LNCAP (cell line): ENCODE results near the gene BBS2.

Experiments used
- CTCF ChIP-seq: fragments of 450-650 bp; IDR thresholded peaks from 2 replicates; pipeline ENCODE4 v1.5.1; 2017; ENCODE audit warnings: mild to moderate bottlenecking

The BBS2 gene

GRCh38 chr16:56470232-56470631, 49.6 kb downstream of the BBS2 start:
- TF ChIP-seq CTCF, result no peak

GRCh38 chr16:56469748-56470147, 50.1 kb downstream of the BBS2 start:
- TF ChIP-seq CTCF, result no peak

GRCh38 chr16:56468800-56469199, 51.0 kb downstream of the BBS2 start:
- TF ChIP-seq CTCF, result no peak

GRCh38 chr16:56466344-56466743, 53.5 kb downstream of the BBS2 start:
- TF ChIP-seq CTCF, result no peak

GRCh38 chr16:56463153-56463552, 56.7 kb downstream of the BBS2 start:
- no peak for TF ChIP-seq CTCF

GRCh38 chr16:56462064-56462796, 57.6 kb downstream of the BBS2 start:
- TF ChIP-seq CTCF, result no peak

- no peak for TF ChIP-seq CTCF
Observed at GRCh38 chr16:56460101-56460500, 59.7 kb downstream of the BBS2 start.
